Stimulated activated CD4-positive, alpha-beta T cell treated with anti-CD3 and anti-CD28 coated beads, TNF-alpha, amount 100 ng/mL, for 24 hours (primary cell): ENCODE measurements around the gene TBCC.

Source experiments
- DNase-seq, 3 experiments: peaks; one replicate each; pipeline ENCODE4 v3.0.0-alpha.2; 2020; ENCODE audit warnings: low read depth in 3 of 3

TBCC gene

GRCh38 chr6:42771741-42772100, 25.8 kb upstream of the TBCC start:
- no peak for DNase-seq

- no peak for DNase-seq
Observed at GRCh38 chr6:42769836-42770235, 23.9 kb upstream of the TBCC start.

GRCh38 chr6:42769051-42769450, 23.1 kb upstream of the TBCC start:
- DNase-seq = no peak

- no peak for DNase-seq
Observed at GRCh38 chr6:42766163-42766670, 20.3 kb upstream of the TBCC start.

- DNase-seq = no peak
Observed at GRCh38 chr6:42764911-42765648, 19.2 kb upstream of the TBCC start.

GRCh38 chr6:42762950-42763349, 17.0 kb upstream of the TBCC start:
- DNase-seq = no peak

GRCh38 chr6:42762426-42762859, 16.5 kb upstream of the TBCC start:
- no peak for DNase-seq

GRCh38 chr6:42761287-42762067, 15.6 kb upstream of the TBCC start:
- DNase-seq = no peak

GRCh38 chr6:42758756-42759430, 13.0 kb upstream of the TBCC start:
- DNase-seq = no peak

- no peak for DNase-seq
Observed at GRCh38 chr6:42756722-42757121, 10.8 kb upstream of the TBCC start.

- DNase-seq = no peak
Observed at GRCh38 chr6:42754759-42755158, 8.9 kb upstream of the TBCC start.

GRCh38 chr6:42751055-42751454, 5.2 kb upstream of the TBCC start:
- DNase-seq = no peak

- DNase-seq = no peak
Observed at GRCh38 chr6:42748203-42748898, 2.4 kb upstream of the TBCC start.

GRCh38 chr6:42746463-42747391, 824 bp upstream of the TBCC start:
- DNase-seq = peak; percentile 63 to 85 (median 65)

- DNase-seq = peak in 1 of 3 experiments; percentile 25
Observed at GRCh38 chr6:42745083-42745639, 742 bp downstream of the TBCC start.

GRCh38 chr6:42744351-42744893, 1.5 kb downstream of the TBCC start:
- no peak for DNase-seq

GRCh38 chr6:42742116-42742894, 3.6 kb downstream of the TBCC start:
- no peak for DNase-seq

GRCh38 chr6:42740725-42741124, 5.2 kb downstream of the TBCC start:
- DNase-seq = no peak

GRCh38 chr6:42735976-42736375, 9.9 kb downstream of the TBCC start:
- no peak for DNase-seq
